C1 segment of cervical spinal cord (tissue), 14 donors: ENCODE measurements around the gene BLM.
"Not testable (repeated sequence)": the region's sequence is repeated elsewhere in the genome, so short reads cannot be mapped to it uniquely, and the experiment has no call there.

Experiments
- DNase-seq, 14 donors: peaks; one replicate each; lab custom pipeline; 2025; lab: John Stamatoyannopoulos, UW

Gene BLM

GRCh38 chr15:90845201-90845949 is 128.2 kb downstream of the BLM start:
- no peak for DNase-seq

GRCh38 chr15:90849424-90849823 is 132.3 kb downstream of the BLM start:
- not testable (repeated sequence) for DNase-seq

- no peak for DNase-seq
Measured at GRCh38 chr15:90851114-90851513, 134.0 kb downstream of the BLM start.

- DNase-seq, result no peak
Measured at GRCh38 chr15:90851940-90852339, 134.8 kb downstream of the BLM start.

- DNase-seq, result no peak
Measured at GRCh38 chr15:90855139-90855538, 138.0 kb downstream of the BLM start.

GRCh38 chr15:90857337-90857736 is 140.2 kb downstream of the BLM start:
- no peak for DNase-seq

GRCh38 chr15:90857883-90858443 is 140.8 kb downstream of the BLM start:
- DNase-seq, result no peak

GRCh38 chr15:90859234-90860131 is 142.3 kb downstream of the BLM start:
- no peak for DNase-seq

GRCh38 chr15:90860450-90860849 is 143.3 kb downstream of the BLM start:
- no peak for DNase-seq

- no peak for DNase-seq
Measured at GRCh38 chr15:90860942-90861675, 144.0 kb downstream of the BLM start.

- DNase-seq, result no peak
Measured at GRCh38 chr15:90862487-90862886, 145.3 kb downstream of the BLM start.

- DNase-seq, result peak in 2 of 14 donors; percentile 15 to 20
Measured at GRCh38 chr15:90862964-90863778, 146.0 kb downstream of the BLM start.

GRCh38 chr15:90863987-90864386 is 146.8 kb downstream of the BLM start:
- no peak for DNase-seq

- no peak for DNase-seq
Measured at GRCh38 chr15:90864507-90864906, 147.4 kb downstream of the BLM start.

GRCh38 chr15:90865702-90866101 is 148.6 kb downstream of the BLM start:
- DNase-seq, result no peak
